HCT116 (cell line): ENCODE measurements around the gene NECAB3. TPM values are rescaled to one million over a fixed set of nuclear protein-coding genes. Genes with fewer than 3 reads are reported as not detected.

ENCODE experiments used
- ATAC-seq: fragments of 200-7000 bp; cut with Tn5 transposase; 2 replicates; pipeline ENCODE4 v1.9.1; 2020; ENCODE audit warnings: mild to moderate bottlenecking, moderate library complexity
- BruUV-seq: library from RNA; stranded (reverse); fragments of 400-500 nt; replicated peaks from 2 replicates; lab custom pipeline; 2021; lab: Mats Ljungman, UMichigan
- CTCF ChIA-PET: fragments of 300-600 bp; sonication (Branson Sonifier 250); formaldehyde crosslinking; loops from one replicate; lab custom pipeline; 2021; ENCODE audit warnings: antibody characterized with exemption; lab: Charles Lee
- POLR2A ChIA-PET: fragments of 300-600, 350-600 bp; sonication (Branson Sonifier 250); formaldehyde crosslinking; loops from one replicate; lab custom pipeline; 2021; ENCODE audit warnings: antibody characterized with exemption; lab: Charles Lee
- RAD21 ChIA-PET, 2 experiments: fragments of 300-600 bp; sonication (Branson Sonifier 250); formaldehyde crosslinking; loops; one replicate each; lab custom pipeline; 2023; ENCODE audit warnings: low total read pairs in 2 of 2; ENCODE audit not compliant: uncharacterized antibody in 2 of 2, unreplicated experiment in 2 of 2, low non-redundant PET in 1 of 2; lab: Charles Lee
- DNase-seq: peaks from one replicate; pipeline ENCODE4 v3.0.0-alpha.2; 2010; ENCODE audit warnings: low read depth, low spot score
- H2AFZ ChIP-seq: fragments of 200-600 bp; shearing (Covaris generic), sonication (generic); 2 replicates; pipeline ENCODE4 v1.6.1; 2017; ENCODE audit warnings: low read depth, mixed run types, mixed read lengths, antibody characterized with exemption, low read length; ENCODE audit not compliant: poor library complexity, severe bottlenecking
- H3K27ac ChIP-seq: 2 replicates; pipeline ENCODE4 v1.5.1; 2012; ENCODE audit warnings: low read depth, low read length
- H3K27me3 ChIP-seq: fragments of 200-600 bp; sonication (generic); 2 replicates; pipeline ENCODE4 v1.6.1; 2016; ENCODE audit warnings: mixed run types, low read length, mixed read lengths; ENCODE audit not compliant: insufficient read depth
- H3K36me3 ChIP-seq, 2 experiments: fragments of 200-500 bp in 1 of 2; fragments of 200-600 bp in 1 of 2; sonication (Bioruptor generic) in 1 of 2; sonication (generic) in 1 of 2; 2 replicates each; pipeline versions ENCODE4 v1.5.1 to v1.6.1; 2014 to 2016; ENCODE audit warnings: low read length in 2 of 2, inconsistent platforms in 1 of 2, mixed read lengths in 1 of 2, mixed run types in 1 of 2; ENCODE audit not compliant: insufficient read depth in 2 of 2, control insufficient read depth in 1 of 2
- H3K4me1 ChIP-seq, 2 experiments: fragments of 200-600 bp in 1 of 2; sonication (generic) in 1 of 2; 2 replicates each; pipeline versions ENCODE4 v1.5.1 to v1.6.1; 2012 to 2017; ENCODE audit warnings: low read length in 2 of 2, inconsistent platforms in 1 of 2, mild to moderate bottlenecking in 1 of 2, mixed read lengths in 1 of 2, mixed run types in 1 of 2, moderate library complexity in 1 of 2; ENCODE audit not compliant: insufficient read depth in 2 of 2, control insufficient read depth in 1 of 2
- H3K4me2 ChIP-seq: fragments of 200-600 bp; sonication (generic); 2 replicates; pipeline ENCODE4 v1.6.1; 2017; ENCODE audit warnings: mixed run types, low read length, mixed read lengths
- H3K4me3 ChIP-seq, 2 experiments: fragments of 200-600 bp in 1 of 2; sonication (generic) in 1 of 2; replicated peaks in 1 of 2; 2 replicates each; pipeline ENCODE4 v1.5.1; 2011 to 2016; ENCODE audit warnings: low read length in 2 of 2, control low read depth in 1 of 2, low read depth in 1 of 2, mild to moderate bottlenecking in 1 of 2, mixed read lengths in 1 of 2, mixed run types in 1 of 2
- H3K79me2 ChIP-seq: fragments of 200-600 bp; sonication (generic); 2 replicates; pipeline ENCODE4 v1.6.1; 2017; ENCODE audit warnings: mild to moderate bottlenecking, mixed run types, low read length, moderate library complexity, mixed read lengths; ENCODE audit not compliant: insufficient read depth
- H3K9ac ChIP-seq: fragments of 200-600 bp; sonication (generic); 2 replicates; pipeline ENCODE4 v1.6.1; 2016; ENCODE audit warnings: low read length, mixed read lengths
- H3K9me2 ChIP-seq: fragments of 200-600 bp; sonication (generic), shearing (Covaris generic); 2 replicates; pipeline ENCODE4 v1.6.1; 2017; ENCODE audit warnings: mixed run types, mild to moderate bottlenecking, moderate library complexity; ENCODE audit not compliant: insufficient read depth
- H3K9me3 ChIP-seq, 2 experiments: fragments of 200-500 bp in 1 of 2; fragments of 200-600 bp in 1 of 2; sonication (Bioruptor generic) in 1 of 2; sonication (generic) in 1 of 2; 2 replicates each; pipeline ENCODE4 v1.6.1; 2014 to 2017; ENCODE audit warnings: low read length in 2 of 2, mixed read lengths in 2 of 2, inconsistent platforms in 1 of 2, low read depth in 1 of 2, mild to moderate bottlenecking in 1 of 2, mixed run types in 1 of 2, moderate library complexity in 1 of 2; ENCODE audit not compliant: control insufficient read depth in 1 of 2, insufficient read depth in 1 of 2
- H4K20me1 ChIP-seq: fragments of 200-600 bp; sonication (generic), shearing (Covaris generic); 2 replicates; pipeline ENCODE4 v1.6.1; 2017; ENCODE audit warnings: mixed run types, mild to moderate bottlenecking, moderate library complexity; ENCODE audit not compliant: insufficient read depth
- EGR1 ChIP-seq: IDR thresholded peaks from 2 replicates; pipeline ENCODE4 v1.6.1; 2012; ENCODE audit warnings: low read depth
- ELF1 ChIP-seq: IDR thresholded peaks from 2 replicates; pipeline ENCODE4 v1.6.1; 2012; ENCODE audit warnings: low read depth, borderline replicate concordance
- EZH2 ChIP-seq: fragments of 200-600 bp; sonication (generic); IDR thresholded peaks from 2 replicates; pipeline ENCODE4 v1.6.1; 2017; ENCODE audit warnings: antibody characterized with exemption, mixed run types
- FOSL1 ChIP-seq: IDR thresholded peaks from 2 replicates; pipeline ENCODE4 v1.6.1; 2012; ENCODE audit warnings: low read depth
- JUND ChIP-seq: IDR thresholded peaks from 2 replicates; pipeline ENCODE4 v1.6.1; 2012
- POLR2AphosphoS5 ChIP-seq: IDR thresholded peaks from 2 replicates; pipeline ENCODE4 v1.6.1; 2011; ENCODE audit warnings: mild to moderate bottlenecking, low read depth, low read length, moderate library complexity
- RAD21 ChIP-seq: IDR thresholded peaks from 2 replicates; pipeline ENCODE4 v1.6.1; 2012; ENCODE audit warnings: low read depth, mild to moderate bottlenecking
- SP1 ChIP-seq: IDR thresholded peaks from 2 replicates; pipeline ENCODE4 v1.6.1; 2012; ENCODE audit warnings: low read depth
- TCF7L2 ChIP-seq: IDR thresholded peaks from 2 replicates; pipeline ENCODE4 v1.7.0; 2011; ENCODE audit warnings: borderline replicate concordance, inconsistent platforms; ENCODE audit not compliant: insufficient read depth, insufficient read length; ENCODE audit errors: extremely low read depth
- YY1 ChIP-seq: IDR thresholded peaks from 2 replicates; pipeline ENCODE4 v1.6.1; 2011; ENCODE audit warnings: low read length, low read depth, moderate library complexity, mild to moderate bottlenecking; ENCODE audit not compliant: insufficient replicate concordance; ENCODE audit errors: extremely low read depth
- ZFX ChIP-seq: fragments of 450-650 bp; IDR thresholded peaks from 2 replicates; pipeline ENCODE4 v1.6.1; 2017
- ZNF274 ChIP-seq: fragments of 200-500 bp; sonication (Bioruptor generic); IDR thresholded peaks from 2 replicates; pipeline ENCODE4 v1.6.1; 2014; ENCODE audit warnings: mild to moderate bottlenecking, low read depth, low read length, inconsistent platforms
- intact Hi-C: fragments of 100-400 bp; cut with micrococcal nuclease; formaldehyde crosslinking; loops from 2 replicates; pipeline ENCODE4 v1.10.0; 2022
- total RNA-seq: library from RNA; stranded (reverse); gene quantifications from one replicate; pipeline ENCODE4 v1.2.1, GENCODE V29; 2021; ENCODE audit not compliant: unreplicated experiment
- TF ChIP-seq, protein P1 (sequence below): IDR thresholded peaks from 2 replicates; pipeline ENCODE4 v1.6.1; 2012
- TF ChIP-seq, protein P2 (sequence below): IDR thresholded peaks from 2 replicates; pipeline ENCODE4 v1.6.1; 2012

Gene NECAB3
- total RNA-seq, 1 experiment from 2014 or later = 48.1 TPM

DNA sequence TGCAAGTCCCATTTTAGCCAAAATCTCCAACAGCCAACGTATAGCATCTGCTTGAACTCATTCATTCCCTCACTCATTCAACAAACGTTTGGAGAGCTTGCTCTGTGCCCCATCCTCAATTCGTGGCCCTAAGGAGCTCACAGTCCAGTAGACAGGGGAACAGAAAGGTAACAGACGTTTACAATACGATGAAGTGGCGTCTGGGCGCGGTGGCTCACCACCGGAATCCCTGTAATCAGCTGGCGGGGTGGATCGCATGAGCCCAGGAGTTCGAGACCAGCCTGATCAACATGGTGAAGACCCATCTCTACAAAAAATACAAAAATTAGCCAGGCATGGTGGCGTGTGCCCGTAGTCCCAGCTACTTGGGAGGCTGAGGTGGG, 12.7 kb upstream of the NECAB3 start:
- no TSS peak for BruUV-seq
- Histone ChIP-seq H3K79me2 (peaks cover 32% of the 10 kb centered on the region), H4K20me1 (no peaks in the 10 kb centered on the region), H3K27me3 (no peaks in the 10 kb centered on the region), H3K4me1 (peaks cover 13 to 35% of the 10 kb centered on the region in 2 experiments), H3K27ac (no peak overlapping the region), H3K9me3 (no peaks in the 10 kb centered on the region), H3K9me2 (no peaks in the 10 kb centered on the region), H3K4me3 (0 out of 4 replicates have a peak overlapping the region, but pooled peaks of 1 of the 2 experiments have one; percentile 26), H2AFZ (peak overlapping the region; percentile 98), H3K4me2 (peak overlapping the region; percentile 97), H3K36me3 (no peaks in the 10 kb centered on the region), H3K9ac (peak overlapping the region; percentile 36; the same call in 1 of the 2 replicates)
- POLR2A ChIA-PET = no interaction called here
- RAD21 ChIA-PET = no interaction called here
- intact Hi-C loops = no loop called here
- no peak for ATAC-seq
- CTCF ChIA-PET = no interaction called here
- TF ChIP-seq RAD21 = no peak
- TF ChIP-seq EZH2 = no peak
- no peak for TF ChIP-seq ZFX
- no peak for TF ChIP-seq YY1
- TF ChIP-seq FOSL1 = no peak
- no peak for TF ChIP-seq EGR1
- no peak for TF ChIP-seq TCF7L2
- TF ChIP-seq, protein P1, sequence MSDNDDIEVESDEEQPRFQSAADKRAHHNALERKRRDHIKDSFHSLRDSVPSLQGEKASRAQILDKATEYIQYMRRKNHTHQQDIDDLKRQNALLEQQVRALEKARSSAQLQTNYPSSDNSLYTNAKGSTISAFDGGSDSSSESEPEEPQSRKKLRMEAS = no peak
- no peak for TF ChIP-seq SP1
- TF ChIP-seq, protein P2, sequence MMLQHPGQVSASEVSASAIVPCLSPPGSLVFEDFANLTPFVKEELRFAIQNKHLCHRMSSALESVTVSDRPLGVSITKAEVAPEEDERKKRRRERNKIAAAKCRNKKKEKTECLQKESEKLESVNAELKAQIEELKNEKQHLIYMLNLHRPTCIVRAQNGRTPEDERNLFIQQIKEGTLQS = no peak
- no peak for TF ChIP-seq ELF1
- no peak for TF ChIP-seq ZNF274
- TF ChIP-seq JUND = no peak
- no peak for TF ChIP-seq POLR2AphosphoS5
- DNase-seq = no peak
